GM18867 (cell line): ENCODE results near the gene TULP4.
"Not testable (repeated sequence)": the region's sequence is repeated elsewhere in the genome, so short reads cannot be mapped to it uniquely, and the experiment has no call there.

Source experiments
- ATAC-seq: cut with Tn5 transposase; IDR thresholded peaks from one replicate; pipeline ENCODE4 v1.9.1; 2021; ENCODE audit warnings: mild to moderate bottlenecking, moderate library complexity; ENCODE audit not compliant: unreplicated experiment

The TULP4 gene

DNA sequence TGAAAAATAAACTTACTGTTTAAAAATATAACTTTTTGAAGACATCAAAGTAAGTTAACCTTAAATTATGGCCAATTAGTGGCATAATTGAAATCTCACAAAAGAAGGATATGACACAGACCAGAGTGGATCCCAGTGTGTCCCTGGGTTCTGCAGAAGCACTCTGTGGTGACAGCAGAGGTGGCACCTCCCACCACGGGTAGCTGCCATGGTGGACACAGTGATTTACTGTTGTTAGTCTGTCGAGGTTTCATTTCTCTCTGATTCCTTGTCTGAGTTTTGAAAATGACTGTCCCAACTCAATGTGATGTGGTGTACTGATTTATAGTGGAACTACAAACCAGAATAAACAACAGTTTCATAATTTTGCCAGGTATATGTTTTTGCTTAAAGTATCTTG is 76.5 kb downstream of the TULP4 start:
- ATAC-seq = no peak

- no peak for ATAC-seq
Observed at GRCh38 chr6:158389193-158389919, 77.1 kb downstream of the TULP4 start.

- no peak for ATAC-seq
Observed at GRCh38 chr6:158391276-158391675, 79.0 kb downstream of the TULP4 start.

DNA sequence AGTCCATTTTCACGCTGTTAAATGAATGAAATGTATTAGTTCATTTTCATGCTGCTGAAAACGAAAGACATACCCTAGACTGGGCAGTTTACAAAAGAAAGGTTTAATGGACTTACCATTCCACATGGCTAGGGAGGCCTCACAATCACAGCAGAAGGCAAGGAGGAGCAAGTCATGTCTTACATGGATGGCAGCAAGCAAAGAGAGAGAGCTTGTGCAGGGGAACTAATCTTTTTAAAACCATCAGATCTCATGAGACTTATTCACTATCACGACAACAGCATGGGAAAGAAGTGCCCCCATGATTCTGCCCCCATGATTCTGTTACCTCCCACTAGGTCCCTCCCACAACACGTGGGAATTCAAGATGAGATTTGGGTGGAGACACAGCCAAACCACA is 79.7 kb downstream of the TULP4 start:
- ATAC-seq = not testable (repeated sequence)

- ATAC-seq = no peak
Observed at GRCh38 chr6:158396136-158396535, 83.9 kb downstream of the TULP4 start.

- no peak for ATAC-seq
Observed at GRCh38 chr6:158397578-158397977, 85.3 kb downstream of the TULP4 start.

- ATAC-seq = no peak
Observed at GRCh38 chr6:158398252-158399024, 86.2 kb downstream of the TULP4 start.

GRCh38 chr6:158399040-158399700 is 86.9 kb downstream of the TULP4 start:
- no peak for ATAC-seq

DNA sequence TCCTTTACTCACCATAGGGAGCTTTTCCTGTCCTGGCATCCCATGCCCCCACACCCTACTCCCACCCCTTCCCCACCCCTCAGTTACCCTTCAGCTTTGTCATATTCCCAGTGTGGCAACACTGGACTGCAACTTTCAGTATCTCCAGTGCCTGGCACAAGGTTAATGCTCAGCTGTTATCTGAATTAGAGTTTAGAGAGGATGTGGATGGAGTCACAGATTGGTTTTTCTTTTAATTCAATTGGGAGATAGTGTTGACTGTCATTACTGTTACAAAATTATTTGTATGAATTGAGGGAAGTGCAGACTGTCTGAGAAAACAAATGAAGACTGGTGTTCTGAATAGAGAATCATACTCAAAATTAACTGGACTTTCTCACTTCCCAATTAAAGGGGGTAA is 89.9 kb downstream of the TULP4 start:
- no peak for ATAC-seq

GRCh38 chr6:158405321-158405831 is 93.1 kb downstream of the TULP4 start:
- ATAC-seq = not testable (repeated sequence)

DNA sequence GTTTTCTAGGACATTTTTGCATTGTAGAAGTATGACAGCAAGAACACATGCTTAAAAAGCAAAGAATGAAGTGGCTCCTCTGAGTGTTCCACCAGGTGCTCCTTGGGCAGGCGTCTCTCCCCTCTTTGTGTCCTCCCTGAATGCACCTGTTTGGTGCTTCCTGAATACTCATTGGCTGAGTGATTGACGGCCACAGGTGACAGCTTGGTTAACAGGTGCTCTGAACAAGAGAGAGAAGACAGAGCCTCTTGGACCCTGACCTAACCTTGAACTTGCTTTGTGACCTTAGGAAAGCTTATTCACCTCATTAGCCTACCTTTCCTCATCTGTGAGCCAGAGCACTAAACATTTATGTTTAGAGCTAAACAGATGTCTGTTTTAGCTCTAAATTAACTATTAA is 93.7 kb downstream of the TULP4 start:
- ATAC-seq = no peak

- no peak for ATAC-seq
Observed at GRCh38 chr6:158406736-158407135, 94.5 kb downstream of the TULP4 start.

GRCh38 chr6:158408013-158408412 is 95.7 kb downstream of the TULP4 start:
- ATAC-seq = no peak

DNA sequence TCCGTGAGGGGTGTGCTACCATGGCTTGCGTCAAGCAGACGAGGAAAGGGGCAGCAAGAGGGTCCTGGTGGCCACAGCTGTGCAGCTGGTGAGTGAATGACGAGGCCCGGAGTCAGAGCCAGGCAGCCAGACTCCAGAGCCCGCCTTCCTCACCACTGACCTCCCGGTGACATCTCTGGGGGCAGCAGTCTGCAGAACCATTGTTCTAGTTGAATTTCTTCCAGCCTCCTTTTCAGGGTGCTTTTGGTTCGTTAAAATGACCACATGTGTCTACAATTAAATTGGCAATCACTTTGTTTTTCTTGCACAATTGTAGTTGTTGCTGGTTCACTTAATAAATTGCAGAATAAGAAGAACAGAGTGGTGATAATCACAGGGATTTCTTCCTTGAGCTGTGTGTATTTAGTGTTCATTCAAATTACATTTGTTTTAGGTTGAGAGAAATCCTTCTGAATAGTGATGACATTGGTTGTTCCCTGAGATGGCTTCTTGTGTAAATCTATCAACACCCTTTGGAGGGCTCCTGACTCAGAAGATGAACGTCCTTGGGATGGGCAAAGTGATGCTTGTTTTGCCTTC is 96.4 kb downstream of the TULP4 start:
- no peak for ATAC-seq

- no peak for ATAC-seq
Observed at GRCh38 chr6:158409451-158409850, 97.2 kb downstream of the TULP4 start.

DNA sequence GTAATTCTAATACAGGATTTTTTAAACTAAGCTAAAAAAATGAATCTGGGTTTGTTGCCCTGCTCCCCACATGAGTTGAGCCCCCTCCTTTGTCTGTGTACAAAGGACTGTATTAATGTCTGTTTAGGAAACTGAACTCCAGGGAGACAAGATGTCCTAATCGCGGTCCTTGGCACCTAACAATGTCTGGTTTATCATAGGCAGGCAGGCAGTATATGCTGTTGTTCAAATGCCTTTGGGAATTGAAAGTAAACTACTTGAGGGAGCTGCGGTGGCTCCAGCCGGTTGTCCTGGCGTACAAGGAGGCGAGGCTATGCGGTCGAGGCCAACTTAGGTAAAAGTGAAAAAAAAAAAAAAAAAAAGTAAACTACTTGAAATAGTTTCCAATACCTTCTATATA is 98.5 kb downstream of the TULP4 start:
- no peak for ATAC-seq

DNA sequence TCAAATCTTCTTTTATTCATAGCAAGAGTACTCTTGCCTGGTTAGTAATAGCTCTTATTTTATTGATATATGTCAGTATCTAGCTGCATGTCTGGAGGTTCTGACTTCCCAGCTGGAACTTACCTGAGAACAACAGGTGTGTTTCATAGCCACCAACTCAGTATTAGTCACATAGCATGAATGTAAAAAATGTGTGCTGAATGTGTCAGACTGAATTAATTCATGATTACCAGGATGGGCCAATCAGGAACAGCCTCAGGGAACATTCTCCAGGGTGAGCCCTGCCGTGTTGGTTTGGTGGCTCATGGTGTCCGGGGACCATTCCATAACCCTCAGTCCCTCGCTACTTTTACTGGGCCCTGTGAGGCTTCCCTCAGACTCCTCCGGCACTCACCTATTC is 99.7 kb downstream of the TULP4 start:
- no peak for ATAC-seq

DNA sequence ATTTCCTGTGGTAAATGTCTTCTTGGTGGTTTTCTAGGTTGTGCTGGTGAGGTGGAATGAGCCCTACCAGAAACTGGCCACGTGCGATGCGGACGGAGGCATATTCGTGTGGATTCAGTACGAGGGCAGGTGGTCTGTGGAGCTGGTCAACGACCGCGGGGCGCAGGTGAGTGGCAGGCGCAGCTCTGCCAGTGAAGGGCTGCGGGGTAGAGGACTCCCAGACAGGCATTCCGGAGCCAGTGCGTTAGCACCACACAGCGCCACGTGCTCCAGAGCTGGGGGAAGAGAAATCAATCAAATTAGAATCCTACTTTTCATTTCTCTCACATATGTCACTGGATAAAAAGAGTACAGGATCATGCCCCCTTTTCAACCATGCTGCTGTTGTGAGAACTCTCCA is 100.8 kb downstream of the TULP4 start:
- ATAC-seq = no peak

- ATAC-seq = no peak
Observed at GRCh38 chr6:158413814-158414565, 101.7 kb downstream of the TULP4 start.

- no peak for ATAC-seq
Observed at GRCh38 chr6:158414851-158415262, 102.6 kb downstream of the TULP4 start.

GRCh38 chr6:158415666-158416065 is 103.4 kb downstream of the TULP4 start:
- ATAC-seq = no peak
